ENCODE results near the gene FKBP14.

Gene FKBP14

DNA sequence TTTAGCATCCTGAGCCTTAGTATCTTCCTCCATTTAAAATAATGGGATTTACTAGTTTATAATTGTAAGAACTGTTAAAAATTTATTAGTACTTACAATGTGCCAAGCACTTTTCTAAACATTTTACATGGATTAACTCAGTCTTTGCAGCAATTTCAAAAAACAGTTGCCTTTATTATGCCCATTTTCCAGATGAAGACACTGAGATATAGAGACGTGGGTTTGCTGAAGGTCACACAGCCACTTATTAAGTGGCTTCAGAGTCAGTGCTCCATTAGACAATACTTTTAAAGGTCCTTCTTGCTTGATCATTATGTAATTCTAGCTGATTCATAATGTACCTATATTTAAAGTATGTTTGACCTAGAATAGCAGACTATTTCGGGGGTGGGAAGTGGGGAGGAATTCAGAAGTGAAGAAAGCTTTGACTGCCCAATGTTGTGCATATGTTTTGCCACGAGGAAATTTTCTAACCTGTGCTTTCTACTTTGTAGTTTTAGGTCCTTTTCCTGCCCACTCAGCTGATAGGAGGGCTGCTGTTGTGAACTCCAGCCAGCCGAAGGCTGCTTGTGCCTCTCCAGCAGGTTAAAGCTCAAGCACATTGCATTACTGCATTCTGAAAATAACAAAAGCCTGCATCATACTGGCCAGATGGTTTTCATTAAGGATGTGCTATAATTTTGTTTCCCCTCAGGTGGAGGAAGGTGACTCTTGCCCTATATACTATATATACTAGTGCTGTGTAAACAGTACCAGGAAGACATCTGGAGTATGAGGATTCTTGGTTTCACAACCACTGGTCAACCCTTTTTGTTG lies 6.0 kb upstream of the FKBP14 start:
- no peak for DNase-seq

DNA sequence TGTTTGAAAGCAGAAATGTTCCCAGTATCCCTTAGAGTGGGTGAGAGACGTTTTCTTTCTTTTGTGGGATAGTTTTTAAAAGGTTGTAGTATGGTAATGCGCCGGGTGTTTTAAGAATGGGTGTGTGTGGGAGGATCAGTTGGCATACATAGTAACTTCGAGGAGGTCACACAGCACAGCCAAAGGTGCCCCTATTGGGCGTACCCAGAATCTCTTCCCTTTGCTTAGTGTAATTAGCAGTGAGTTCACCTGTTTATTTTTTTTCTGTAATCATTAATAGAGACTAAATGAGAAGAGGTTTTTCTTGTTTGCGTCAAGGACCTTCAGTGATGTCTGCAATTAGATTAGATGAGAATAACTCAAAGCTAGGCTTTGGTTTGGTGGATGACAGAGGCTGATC lies 3.2 kb upstream of the FKBP14 start:
- peak; percentile 49 for DNase-seq

DNA sequence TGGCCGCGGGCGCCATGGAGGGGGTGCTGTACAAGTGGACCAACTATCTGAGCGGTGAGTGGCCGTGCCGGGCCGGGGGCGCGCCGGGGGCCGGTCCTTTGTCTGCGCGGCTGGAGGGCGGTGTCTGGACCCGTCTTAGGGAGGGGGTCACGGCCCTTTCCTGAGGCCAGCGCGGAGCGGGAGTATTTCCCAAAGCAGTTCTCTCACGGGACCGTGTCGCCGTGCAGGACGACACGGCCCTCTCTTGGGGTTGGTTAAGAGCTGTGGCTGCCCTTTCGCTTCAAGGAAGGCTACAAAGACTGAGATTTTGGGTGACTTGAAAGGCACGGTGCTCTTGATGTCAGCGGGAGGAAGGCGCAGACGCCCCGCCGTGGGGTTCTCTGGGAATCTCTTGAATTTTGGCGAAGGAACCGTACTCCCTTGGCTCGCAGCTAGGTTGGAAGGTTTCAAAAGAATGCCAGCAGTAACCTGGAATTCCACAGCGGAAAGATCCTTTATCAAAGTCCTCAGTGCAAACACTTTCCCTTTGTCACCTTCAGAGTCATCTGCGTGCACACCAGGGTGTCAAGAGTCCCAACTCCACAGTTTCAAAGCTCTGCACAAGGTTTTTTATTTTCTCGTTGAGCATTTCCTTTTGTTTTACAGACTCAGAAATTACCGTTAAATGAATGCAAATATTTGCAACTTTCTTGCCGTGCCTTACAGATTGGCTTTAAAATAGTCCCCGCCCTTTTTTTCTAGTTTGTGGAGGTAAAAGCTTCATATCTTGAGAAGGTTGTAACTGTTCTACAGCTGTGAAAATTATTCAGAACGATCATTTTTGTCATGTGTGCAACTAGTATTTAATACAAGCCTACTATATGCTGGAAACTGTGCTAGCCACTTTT lies 2.5 kb upstream of the FKBP14 start:
- DNase-seq = peak; percentile 55

DNA sequence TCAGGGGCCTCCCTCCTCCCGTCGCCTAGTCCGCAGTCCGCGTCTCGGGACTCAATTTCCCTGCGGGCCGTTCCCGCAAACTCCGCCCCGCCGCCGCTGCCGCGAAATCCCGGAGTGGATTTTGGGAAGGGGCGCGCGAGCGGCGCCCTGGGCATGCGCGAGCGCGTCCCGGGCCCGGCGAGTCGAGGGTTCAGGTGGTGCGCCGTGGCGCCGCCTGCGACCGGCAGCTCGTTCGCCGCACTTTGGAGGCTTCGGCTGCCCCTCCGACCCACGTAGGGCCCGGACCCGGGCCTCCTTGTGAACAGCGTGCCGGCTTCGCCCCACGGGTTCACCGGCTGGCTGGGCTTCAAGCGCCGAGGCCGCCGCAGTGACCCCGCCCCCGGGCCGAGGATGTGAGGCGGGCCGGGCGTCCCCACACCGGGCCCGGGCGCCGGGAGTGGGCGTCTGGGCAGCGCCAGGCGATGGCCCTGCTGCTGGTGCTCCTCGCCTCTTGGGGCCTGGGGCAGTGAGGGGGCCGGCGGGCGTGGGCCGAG lies 1.8 kb upstream of the FKBP14 start, which contains the start of gene PLEKHA8:
PLEKHA8 (plus strand) TSS at position 197 of the 533 bp plus-strand sequence. CDS start 351 bp downstream, outside the sequence.
- DNase-seq = peak; percentile 88

DNA sequence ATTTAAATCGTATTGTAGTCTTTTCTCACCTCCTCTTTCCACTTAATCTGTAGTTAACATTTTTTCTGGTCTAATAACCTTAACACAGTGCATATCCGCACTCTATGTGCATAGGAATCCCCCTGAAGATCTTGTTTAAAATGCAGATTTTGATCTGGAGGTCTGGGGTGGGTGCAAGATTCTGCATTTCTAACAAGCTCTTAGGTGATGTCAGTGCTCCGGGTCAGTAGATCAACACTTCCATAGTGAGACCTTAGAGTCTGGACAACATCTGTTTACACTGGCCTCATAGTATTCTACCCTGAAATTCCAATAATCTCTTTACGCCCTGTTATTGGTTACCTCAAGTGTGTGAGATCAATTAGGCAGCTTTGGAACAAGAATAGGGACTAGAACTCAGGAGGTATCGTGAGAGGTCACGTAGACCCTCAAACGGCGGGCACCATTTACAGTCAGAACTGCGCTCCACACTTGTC lies 1.3 kb upstream of the FKBP14 start:
- DNase-seq = no peak

DNA sequence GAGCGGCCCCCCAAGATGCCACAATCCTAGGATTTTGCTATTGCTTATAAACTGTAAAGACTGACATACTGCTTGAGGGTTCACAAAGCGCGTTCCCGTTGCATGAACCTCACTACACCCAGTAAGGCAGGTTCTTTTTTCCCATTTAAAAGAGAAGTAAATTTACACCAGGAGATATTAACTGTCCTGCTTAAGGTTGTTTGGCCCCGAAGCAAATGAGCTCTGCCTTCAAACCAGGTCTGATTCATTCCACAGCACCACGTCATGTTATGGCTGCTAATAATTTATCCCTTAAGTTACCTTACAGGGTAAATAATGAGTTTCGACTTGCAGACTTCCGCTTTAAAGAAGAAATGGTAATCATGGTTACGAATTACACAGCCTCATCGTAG lies 559 bp upstream of the FKBP14 start:
- no peak for DNase-seq

DNA sequence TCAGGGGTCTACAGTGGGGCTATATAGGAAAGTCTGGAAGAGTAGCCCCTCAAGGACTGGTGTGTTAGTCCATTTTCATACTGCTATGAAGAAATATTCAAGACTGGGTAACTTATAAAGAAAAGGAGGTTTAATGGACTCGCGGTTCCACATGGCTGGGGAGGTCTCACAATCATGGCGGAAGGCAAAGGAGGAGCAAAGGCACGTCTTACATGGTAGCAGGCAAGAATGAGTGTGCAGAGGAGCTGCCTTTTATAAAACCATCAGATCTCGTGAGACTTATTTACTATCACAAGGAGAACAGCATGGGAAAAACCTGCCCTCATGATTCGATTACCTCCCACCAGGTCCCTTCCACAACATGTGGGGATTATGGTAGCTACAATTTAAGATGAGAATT lies 3.0 kb downstream of the FKBP14 start:
- no peak for DNase-seq

DNA sequence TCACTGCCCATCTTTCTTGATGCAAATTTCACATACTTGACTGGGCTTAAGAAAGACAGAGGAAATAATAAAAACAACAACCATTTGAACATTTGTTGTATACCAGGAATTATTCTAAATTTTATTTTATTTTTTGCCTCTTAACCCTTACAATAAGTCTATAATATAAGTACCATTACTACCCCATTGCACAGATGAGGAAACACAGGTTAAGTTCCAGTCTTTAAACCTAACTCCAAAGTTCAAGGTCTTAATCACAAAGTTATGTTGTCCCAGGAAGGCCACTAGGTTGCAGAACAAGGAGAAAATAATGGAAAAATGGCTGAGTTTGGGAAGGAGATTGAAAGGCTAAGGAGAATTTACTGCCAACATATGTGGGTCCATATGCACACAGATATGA lies 3.5 kb downstream of the FKBP14 start:
- no peak for DNase-seq

DNA sequence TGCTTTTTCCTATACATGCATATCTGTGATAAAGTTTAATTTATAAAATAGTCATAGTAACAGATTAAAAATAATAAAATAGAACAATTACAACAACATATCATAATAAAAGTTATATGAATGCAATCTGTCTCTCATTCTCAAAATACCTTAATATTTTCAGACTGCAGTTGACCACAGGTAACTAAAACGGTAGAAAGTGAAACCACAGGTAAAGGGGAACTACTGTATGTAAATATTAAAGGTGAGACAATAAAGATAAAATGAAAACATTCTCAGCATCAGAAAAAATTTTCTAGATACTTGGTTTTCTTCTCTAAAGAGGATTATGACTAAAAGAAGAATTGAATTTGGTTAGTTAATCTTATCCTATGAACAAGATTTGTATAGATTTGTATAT lies 6.0 kb downstream of the FKBP14 start:
- DNase-seq = no peak

DNA sequence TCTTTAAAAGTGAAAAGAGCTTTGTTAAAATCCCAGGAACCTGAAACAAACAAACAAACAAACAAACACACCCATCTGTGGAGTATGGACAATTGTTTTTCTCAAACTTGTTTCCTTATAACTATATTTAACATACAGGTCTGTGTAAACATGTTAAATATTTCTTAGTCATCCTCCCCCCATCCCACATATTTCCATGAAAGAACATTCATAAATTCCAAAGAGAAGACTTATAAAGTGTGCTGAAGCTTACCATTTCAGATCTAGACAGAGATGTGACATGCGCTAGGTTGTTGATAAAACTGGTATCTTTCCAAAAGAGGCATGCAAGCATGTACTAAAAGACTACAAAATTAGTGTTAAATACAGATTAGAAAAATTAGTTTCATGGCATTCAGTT lies 6.5 kb downstream of the FKBP14 start:
- DNase-seq = no peak

DNA sequence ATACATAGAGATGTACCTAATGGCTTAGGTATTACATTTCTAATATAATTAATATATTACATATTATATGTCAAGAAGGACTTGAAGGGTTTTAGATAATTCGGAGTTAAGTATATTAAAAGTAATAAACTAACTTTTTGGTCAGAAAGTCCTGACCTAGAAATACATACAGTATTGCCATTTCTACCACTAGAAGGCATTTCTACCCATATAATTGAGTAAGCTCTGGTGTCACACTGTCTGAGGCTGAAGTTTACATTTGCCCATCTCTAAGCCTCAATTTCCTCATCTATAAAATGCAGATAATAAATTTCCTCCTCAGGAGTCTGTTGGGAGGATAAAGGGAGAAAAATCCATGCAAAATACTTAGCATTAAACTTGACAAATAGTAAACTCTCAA lies 7.1 kb downstream of the FKBP14 start:
- DNase-seq = no peak

DNA sequence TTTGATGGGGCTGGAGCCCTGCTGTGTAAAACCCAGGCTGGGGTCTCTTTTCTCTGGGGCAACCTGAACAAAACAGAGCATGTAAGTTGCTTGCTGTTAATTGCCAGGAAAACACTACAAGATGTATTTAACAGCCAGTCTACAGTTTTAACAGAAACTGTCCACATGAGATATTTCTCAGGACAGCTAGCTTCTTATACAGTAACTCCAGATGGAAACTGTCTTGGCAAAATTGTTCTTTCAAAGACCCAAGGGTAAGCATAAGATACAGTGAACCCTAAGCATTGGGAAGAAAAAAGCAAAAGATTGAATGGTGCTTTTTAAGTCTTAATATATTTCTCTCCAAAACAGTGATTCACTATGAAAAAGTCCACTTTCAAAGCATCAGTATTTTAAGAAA lies 8.1 kb downstream of the FKBP14 start:
- no peak for DNase-seq

DNA sequence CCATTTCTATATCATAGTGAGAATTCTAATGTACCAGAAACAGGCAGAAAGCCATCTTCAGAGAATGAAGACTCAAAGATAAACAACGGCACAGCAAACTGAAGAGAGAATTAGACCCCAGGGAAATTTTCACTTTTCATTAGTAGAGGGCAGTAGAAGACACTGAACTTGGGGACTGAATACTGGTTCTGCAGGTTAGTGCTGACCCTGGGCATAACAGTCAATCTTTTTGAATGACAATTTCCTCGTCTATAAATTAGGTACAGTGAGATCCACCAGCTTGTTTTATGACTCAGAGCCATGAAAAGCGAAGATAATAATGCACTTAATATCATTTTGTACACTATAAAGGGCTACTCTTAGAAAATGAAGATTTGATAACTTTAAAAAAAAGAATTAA lies 13.7 kb downstream of the FKBP14 start:
- no peak for DNase-seq

DNA sequence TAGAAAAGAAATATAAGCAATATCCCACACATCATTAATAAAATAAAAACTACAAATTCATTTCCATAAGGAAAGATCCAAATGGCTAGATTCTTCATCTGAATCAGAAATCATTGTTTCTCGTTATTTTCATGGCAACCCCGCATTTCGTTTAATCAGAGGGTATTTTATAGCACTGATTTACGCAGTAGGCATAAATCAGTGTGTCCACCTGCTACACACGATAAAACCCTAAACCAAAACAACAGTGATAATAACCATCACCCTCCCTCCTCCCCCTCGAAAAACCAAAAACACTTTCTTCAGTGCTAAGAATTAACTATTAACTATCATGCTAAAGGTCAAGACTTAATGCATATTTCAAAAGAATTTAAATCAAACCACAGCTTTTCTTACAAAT lies 16.5 kb downstream of the FKBP14 start:
- no peak for DNase-seq

DNA sequence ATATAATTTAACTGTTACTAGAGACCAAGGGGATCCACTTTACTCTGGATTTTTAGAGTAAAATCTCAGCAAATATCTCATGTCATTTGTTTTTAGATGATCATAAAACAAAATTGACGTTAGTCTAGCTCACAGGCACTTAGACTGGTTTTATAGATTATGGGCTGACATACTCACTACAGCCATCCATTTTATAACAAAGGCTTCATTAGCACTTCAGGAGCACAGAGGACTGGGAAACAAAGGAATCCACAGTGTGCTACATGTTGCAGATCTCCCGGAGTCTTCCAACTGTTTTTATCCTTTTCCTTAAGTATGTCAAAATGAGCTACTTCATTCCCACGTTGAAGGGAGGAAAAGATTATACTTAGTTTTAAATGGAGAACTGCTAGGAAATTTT lies 21.0 kb downstream of the FKBP14 start:
- DNase-seq = no peak

DNA sequence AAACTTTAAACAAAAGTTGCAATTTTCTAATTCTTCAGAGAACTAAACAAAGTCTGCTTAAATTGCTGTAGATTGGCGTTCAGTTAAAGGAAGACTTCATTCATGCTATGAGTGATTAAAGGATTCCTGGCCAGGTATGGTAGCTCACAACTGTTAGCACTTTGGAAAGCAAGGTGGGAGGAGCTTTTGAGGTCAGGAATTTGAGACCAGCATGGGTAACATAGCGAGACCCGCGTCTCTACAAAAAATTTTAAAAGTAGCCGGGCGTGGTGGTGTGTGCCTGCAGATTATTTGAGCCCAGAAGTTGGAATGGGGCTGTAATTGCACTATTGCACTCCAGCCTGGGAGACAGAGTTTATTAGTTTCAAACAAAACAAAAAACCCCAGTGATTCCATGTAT lies 23.4 kb downstream of the FKBP14 start:
- DNase-seq = no peak

DNA sequence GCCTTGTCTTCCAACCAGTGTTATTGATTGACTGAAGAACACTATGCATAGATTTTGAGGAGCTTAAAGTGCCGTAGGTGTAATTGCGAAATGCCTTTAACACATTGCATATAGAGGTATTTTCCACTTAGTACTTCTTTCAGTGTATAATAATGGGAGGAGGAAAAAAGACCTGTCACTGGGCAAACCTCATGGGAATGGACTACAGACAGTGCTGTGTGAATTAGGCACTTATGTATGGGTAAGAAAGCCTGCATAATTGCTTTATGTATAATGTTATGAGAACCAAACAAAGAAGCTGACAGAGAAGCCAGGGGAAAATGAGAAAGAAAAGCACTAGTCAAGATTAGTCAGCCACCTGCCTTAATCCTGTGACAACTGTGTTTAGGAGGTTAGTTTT lies 24.5 kb downstream of the FKBP14 start:
- DNase-seq = no peak

DNA sequence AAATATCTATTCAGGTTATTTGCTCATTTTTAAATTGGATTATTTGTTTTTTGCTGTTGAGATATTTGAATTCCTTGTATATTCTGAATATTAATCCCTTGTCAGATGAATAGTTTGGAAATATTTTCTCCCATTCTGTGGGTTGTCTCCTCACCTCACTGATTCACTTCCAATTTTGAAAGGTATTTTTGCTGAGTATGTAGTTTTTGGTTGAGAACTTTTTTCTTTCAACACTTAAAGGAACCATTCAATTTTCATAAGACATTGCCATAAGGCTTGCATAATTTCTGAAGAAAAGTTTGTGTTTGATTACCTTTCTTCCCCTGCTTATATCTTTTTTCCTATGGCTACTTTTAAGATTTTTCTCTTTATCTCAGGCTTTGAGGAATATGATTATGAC lies 28.0 kb downstream of the FKBP14 start:
- DNase-seq = no peak

DNA sequence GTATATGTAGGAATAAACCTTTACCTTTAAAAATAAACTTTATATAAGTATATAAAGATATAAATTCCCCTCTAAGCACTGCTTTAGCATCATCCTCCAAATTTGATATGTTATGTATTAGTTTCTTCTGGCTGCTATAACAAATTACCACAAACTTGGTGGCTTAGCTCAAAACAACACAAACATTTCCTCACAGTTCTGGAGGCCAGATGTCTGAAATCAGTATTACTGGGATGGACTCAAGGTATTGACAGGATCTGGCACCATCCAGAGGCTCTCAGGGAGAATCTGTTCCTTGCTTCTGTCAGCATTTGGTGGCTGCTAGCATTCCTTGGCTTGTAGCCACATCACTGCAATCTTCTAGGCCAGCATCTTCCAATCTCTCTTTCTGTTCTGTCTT lies 30.2 kb downstream of the FKBP14 start:
- DNase-seq = no peak

DNA sequence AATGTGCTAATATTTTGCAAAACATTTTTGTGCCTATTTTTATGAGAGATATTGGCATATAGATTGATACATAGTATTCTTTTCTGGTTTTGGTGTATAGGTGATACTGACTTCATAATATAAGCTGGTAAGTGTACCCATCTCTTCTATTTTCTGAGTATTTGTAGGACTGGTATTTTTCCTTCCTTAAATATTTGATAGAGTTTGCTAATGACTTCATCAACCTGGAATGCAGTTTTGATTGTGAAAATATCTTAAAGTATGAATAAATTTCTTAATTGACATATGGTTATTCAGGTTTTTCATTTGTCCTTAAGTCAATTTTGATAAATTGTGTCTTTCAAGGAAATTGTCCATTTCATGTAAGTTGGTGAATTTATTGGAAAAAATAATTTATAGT lies 30.9 kb downstream of the FKBP14 start:
- no peak for DNase-seq

DNA sequence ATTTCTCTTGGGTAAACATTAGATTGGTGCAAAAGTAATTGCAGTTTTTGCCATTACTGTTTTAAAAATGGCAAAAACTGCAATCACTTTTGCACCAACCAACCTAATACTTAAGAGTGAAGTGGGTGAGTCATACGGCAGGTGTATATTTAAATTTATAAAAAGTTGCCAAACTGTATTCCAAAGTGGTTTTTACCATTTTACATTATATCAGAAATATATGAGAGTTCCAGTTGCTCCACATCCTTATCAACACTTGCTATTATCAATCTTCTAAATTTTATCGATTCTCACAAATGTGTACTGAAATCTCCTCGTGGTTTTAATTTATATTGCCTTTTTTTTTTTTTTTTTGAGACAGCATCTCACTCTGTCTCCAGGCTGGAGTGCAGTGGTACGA lies 33.4 kb downstream of the FKBP14 start:
- DNase-seq = no peak

DNA sequence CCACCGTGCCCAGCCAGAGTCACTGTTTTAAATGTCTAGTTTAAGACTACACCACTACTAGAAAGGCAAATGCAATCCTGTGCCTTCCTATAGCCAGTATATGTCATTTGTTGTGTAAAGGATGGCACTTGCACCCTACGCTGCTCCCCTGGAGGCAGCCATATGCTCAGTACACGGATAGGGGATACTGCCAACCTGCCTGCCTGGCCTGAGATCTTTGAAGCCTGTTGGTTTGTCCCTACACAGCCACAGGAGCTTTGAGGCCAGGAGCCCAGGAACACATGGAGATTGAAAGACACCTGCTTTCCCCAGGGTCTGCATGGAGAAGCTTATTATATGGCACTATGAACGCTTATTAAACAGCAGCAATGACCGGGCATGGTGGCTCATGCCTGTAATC lies 34.6 kb downstream of the FKBP14 start:
- no peak for DNase-seq

DNA sequence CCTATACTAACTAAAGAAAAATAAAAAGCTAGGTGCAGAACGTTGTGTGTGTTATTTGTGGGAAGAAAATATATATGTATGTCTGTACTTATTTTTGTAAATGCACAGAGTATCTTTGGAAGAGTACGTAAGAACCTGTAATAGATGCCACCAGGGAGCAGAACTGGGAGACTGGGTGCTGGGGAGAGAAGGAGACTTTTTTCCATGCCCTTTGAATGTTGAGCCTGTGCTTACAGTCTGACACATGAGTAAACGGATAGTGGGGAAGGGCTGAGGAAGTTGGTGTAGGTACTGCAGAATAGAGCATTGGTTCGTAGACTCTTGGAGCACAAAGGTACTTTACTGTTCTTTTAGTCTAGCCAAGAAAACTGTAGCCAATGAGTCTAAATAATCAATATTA lies 35.6 kb downstream of the FKBP14 start:
- no peak for DNase-seq
